K562 (cell line): ENCODE results near the gene TMEM204. TPM values are rescaled to one million over a fixed set of nuclear protein-coding genes. Genes with fewer than 3 reads are reported as not detected.

Experiments used
- ATAC-seq: fragments of 200-7000 bp; cut with Tn5 transposase; 3 replicates; pipeline ENCODE4 v1.9.1; 2020; ENCODE audit warnings: moderate library complexity
- BruUV-seq: library from RNA; stranded (reverse); fragments of 400-500 nt; replicated peaks from 2 replicates; lab custom pipeline; 2021; lab: Mats Ljungman, UMichigan
- CTCF ChIA-PET: fragments of 300-600 bp; formaldehyde crosslinking; extraction: SDS; loops from one replicate; lab custom pipeline; 2021; ENCODE audit warnings: low intra/inter-chr PET ratio; lab: Yijun Ruan, JAX
- POLR2A ChIA-PET: fragments of 300-600, 350-650 bp; sonication (Branson Sonifier 250); formaldehyde crosslinking; extraction: SDS; loops from one replicate; lab custom pipeline; 2021; ENCODE audit warnings: antibody characterized with exemption, inconsistent platforms; lab: Yijun Ruan, JAX
- DNase-seq, 4 experiments: peaks; one replicate each; pipeline versions ENCODE4 v3.0.0 to v3.0.0-alpha.2; 2011 to 2018; ENCODE audit warnings: low spot score in 3 of 4, mixed read lengths in 3 of 4; ENCODE audit errors: extremely low read depth in 1 of 4
- FAIRE-seq: peaks from 2 replicates; lab custom pipeline; 2011; peaks lifted over from hg19 to GRCh38; lab: Jason Lieb, UNC
- H2AFZ ChIP-seq: 2 replicates; pipeline ENCODE4 v1.6.0; 2011; ENCODE audit warnings: low read depth, low read length, control low read depth, inconsistent platforms
- H3K27ac ChIP-seq: fragments of 200-600 bp; 3 replicates; pipeline ENCODE4 v1.8.0; 2011; ENCODE audit warnings: low read depth, mild to moderate bottlenecking, control low read depth, inconsistent platforms, low read length, moderate library complexity, mixed read lengths; ENCODE audit errors: extremely low read depth
- H3K27me3 ChIP-seq, 2 experiments: fragments of 300-600 bp in 1 of 2; 2 replicates in 1 of 2; 3 replicates in 1 of 2; pipeline versions ENCODE4 v1.6.0 to v1.8.0; 2011; ENCODE audit warnings: inconsistent platforms in 2 of 2, low read length in 2 of 2, mild to moderate bottlenecking in 1 of 2, mixed read lengths in 1 of 2, moderate library complexity in 1 of 2; ENCODE audit not compliant: control insufficient read depth in 2 of 2, insufficient read depth in 2 of 2
- H3K36me3 ChIP-seq: fragments of 300-600 bp; 3 replicates; pipeline ENCODE4 v1.8.0; 2011; ENCODE audit warnings: mild to moderate bottlenecking, low read length, inconsistent platforms; ENCODE audit not compliant: control insufficient read depth, insufficient read depth
- H3K4me1 ChIP-seq, 2 experiments: fragments of 200-600 bp in 1 of 2; replicated peaks in 1 of 2; 2 replicates in 1 of 2; 3 replicates in 1 of 2; pipeline versions ENCODE4 v1.5.1 to v1.8.0; 2011; ENCODE audit warnings: inconsistent platforms in 2 of 2, low read length in 2 of 2, mild to moderate bottlenecking in 1 of 2, mixed read lengths in 1 of 2, moderate library complexity in 1 of 2; ENCODE audit not compliant: control insufficient read depth in 2 of 2, insufficient read depth in 2 of 2
- H3K4me2 ChIP-seq: 2 replicates; pipeline ENCODE4 v1.6.1; 2011; ENCODE audit warnings: low read length, control low read depth, inconsistent platforms, mixed read lengths; ENCODE audit not compliant: insufficient read depth
- H3K4me3 ChIP-seq: fragments of 200-600 bp; sonication (generic), shearing (Covaris generic); 2 replicates; pipeline ENCODE4 v1.5.1; 2016; ENCODE audit warnings: control low read depth, inconsistent platforms
- H3K79me2 ChIP-seq: fragments of 200-600 bp; 3 replicates; pipeline ENCODE4 v1.8.0; 2011; ENCODE audit warnings: low read length, inconsistent platforms; ENCODE audit not compliant: control insufficient read depth, insufficient read depth
- H3K9ac ChIP-seq, 2 experiments: 2 replicates each; pipeline versions ENCODE4 v1.6.0 to v1.6.1; 2011; ENCODE audit warnings: low read depth in 2 of 2, low read length in 2 of 2, control low read depth in 1 of 2, inconsistent platforms in 1 of 2, mild to moderate bottlenecking in 1 of 2, mixed read lengths in 1 of 2; ENCODE audit not compliant: insufficient read depth in 1 of 2
- H3K9me1 ChIP-seq: one replicate; pipeline ENCODE4 v1.6.0; 2011; ENCODE audit warnings: inconsistent platforms, mild to moderate bottlenecking, low read length, moderate library complexity; ENCODE audit not compliant: control insufficient read depth, insufficient read depth
- H3K9me3 ChIP-seq: replicated peaks from 2 replicates; pipeline ENCODE4 v1.5.1; 2011; ENCODE audit warnings: low read depth, low read length, inconsistent platforms; ENCODE audit not compliant: control insufficient read depth, insufficient read depth
- H4K20me1 ChIP-seq: replicated peaks from 2 replicates; pipeline ENCODE4 v1.6.1; 2011; ENCODE audit warnings: low read length, inconsistent platforms, mixed read lengths; ENCODE audit not compliant: control insufficient read depth, insufficient read depth
- RBFOX2 ChIP-seq: fragments of 200-400 bp; formaldehyde crosslinking; IDR thresholded peaks from 2 replicates; pipeline ENCODE4 v1.6.1; 2017; ENCODE audit warnings: low read depth, mild to moderate bottlenecking, low read length, moderate library complexity
- WGBS: fragments of 100-300 bp; shearing (Covaris generic); methylation state at CpG from one replicate; pipeline ENCODE4 v1.1.6; 2016; ENCODE audit warnings: low coverage, mixed read lengths; ENCODE audit not compliant: insufficient coverage; ENCODE audit errors: missing lambda C conversion rate; 5-methylcytosine and 5-hydroxymethylcytosine counted together
- in situ Hi-C: fragments of 300-500 bp; cut with MboI; formaldehyde crosslinking; loops from 4 replicates; pipeline ENCODE4 v1.15.0; 2018; ENCODE audit warnings: inconsistent platforms, mixed read lengths
- intact Hi-C: fragments of 100-400 bp; cut with micrococcal nuclease; formaldehyde crosslinking; loops from 2 replicates; pipeline ENCODE4 v1.14.2; 2022
- polyA plus RNA-seq, 8 experiments: library from polyadenylated mRNA; depleted of rRNA in 4 of 8; stranded (reverse) in 5 of 8; unstranded in 3 of 8; fragments of >200 nt; fragmentation: Nextera tagmentation in 2 of 8; fragmentation: Illumina TruSeq in 1 of 8; extraction: Ambion mirVana in 2 of 8; extraction: Trizol in 1 of 8; gene quantifications; 2 replicates each; pipeline versions ENCODE4 v1.2.1 to v1.2.3, GENCODE V29; 2011 to 2014; ENCODE audit warnings: inconsistent platforms in 1 of 8, missing spikeins in 1 of 8
- total RNA-seq, 7 experiments: library from RNA; depleted of rRNA in 6 of 7; stranded (reverse); fragments of >200 nt in 6 of 7; fragmentation: Illumina TruSeq in 2 of 7; extraction: Trizol in 2 of 7; gene quantifications; 2 replicates each; pipeline versions ENCODE4 v1.2.1 to v1.2.3, GENCODE V29; 2011 to 2021; ENCODE audit warnings: low replicate concordance in 1 of 7
- TF ChIP-seq, protein P1 (sequence below): fragments of 250-450 bp; sonication (Bioruptor Pico); IDR thresholded peaks from 2 replicates; pipeline ENCODE4 v1.5.0; 2022; ENCODE audit warnings: mild to moderate bottlenecking
- TF ChIP-seq, protein P2 (sequence below): fragments of 250-450 bp; sonication (Bioruptor Pico); IDR thresholded peaks from 2 replicates; pipeline ENCODE4 v1.8.0; 2022; ENCODE audit warnings: inconsistent platforms, mild to moderate bottlenecking, moderate library complexity, borderline replicate concordance

Gene TMEM204
- total and polyA plus RNA-seq, 9 of the 15 experiments (the other 6 are each of a cell fraction or from before 2014, with no cell fraction given) = 0.04 to 0.18 TPM; not detected in 7

- TF ChIP-seq, protein P1, sequence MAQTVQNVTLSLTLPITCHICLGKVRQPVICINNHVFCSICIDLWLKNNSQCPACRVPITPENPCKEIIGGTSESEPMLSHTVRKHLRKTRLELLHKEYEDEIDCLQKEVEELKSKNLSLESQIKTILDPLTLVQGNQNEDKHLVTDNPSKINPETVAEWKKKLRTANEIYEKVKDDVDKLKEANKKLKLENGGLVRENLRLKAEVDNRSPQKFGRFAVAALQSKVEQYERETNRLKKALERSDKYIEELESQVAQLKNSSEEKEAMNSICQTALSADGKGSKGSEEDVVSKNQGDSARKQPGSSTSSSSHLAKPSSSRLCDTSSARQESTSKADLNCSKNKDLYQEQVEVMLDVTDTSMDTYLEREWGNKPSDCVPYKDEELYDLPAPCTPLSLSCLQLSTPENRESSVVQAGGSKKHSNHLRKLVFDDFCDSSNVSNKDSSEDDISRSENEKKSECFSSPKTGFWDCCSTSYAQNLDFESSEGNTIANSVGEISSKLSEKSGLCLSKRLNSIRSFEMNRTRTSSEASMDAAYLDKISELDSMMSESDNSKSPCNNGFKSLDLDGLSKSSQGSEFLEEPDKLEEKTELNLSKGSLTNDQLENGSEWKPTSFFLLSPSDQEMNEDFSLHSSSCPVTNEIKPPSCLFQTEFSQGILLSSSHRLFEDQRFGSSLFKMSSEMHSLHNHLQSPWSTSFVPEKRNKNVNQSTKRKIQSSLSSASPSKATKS = no peak
These were observed 36.4 kb upstream of the TMEM204 start (continued) for GRCh38 chr16:1497014-1497598.

- peak in 1 of 4 experiments; percentile 13 for DNase-seq
- WGBS = 93% methylated on average over 20 of the region's 35 CpGs
- TF ChIP-seq, protein P2, sequence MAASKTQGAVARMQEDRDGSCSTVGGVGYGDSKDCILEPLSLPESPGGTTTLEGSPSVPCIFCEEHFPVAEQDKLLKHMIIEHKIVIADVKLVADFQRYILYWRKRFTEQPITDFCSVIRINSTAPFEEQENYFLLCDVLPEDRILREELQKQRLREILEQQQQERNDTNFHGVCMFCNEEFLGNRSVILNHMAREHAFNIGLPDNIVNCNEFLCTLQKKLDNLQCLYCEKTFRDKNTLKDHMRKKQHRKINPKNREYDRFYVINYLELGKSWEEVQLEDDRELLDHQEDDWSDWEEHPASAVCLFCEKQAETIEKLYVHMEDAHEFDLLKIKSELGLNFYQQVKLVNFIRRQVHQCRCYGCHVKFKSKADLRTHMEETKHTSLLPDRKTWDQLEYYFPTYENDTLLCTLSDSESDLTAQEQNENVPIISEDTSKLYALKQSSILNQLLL (CRISPR knock-in tag) = no peak
- TF ChIP-seq RBFOX2 = peak; percentile 43; the same call in 1 of the 2 replicates
- Histone ChIP-seq H3K4me2 (no peak overlapping the region), H4K20me1 (peaks cover 7% of the 10 kb centered on the region; the same call in 1 of the 2 replicates), H3K79me2 (peaks cover 18% of the 10 kb centered on the region), H3K27me3 (no peaks in the 10 kb centered on the region), H3K27ac (no peak overlapping the region), H3K36me3 (peaks cover 95% of the 10 kb centered on the region; the same call in 2 of the 3 replicates), H3K4me3 (no peak overlapping the region), H3K4me1 (peaks cover 6 to 45% of the 10 kb centered on the region in 2 experiments; a peak in 3 of 5 replicates), H2AFZ (no peak overlapping the region), H3K9ac (no peak overlapping the region; a peak in 1 of 4 replicates), H3K9me1 (no peaks in the 10 kb centered on the region), H3K9me3 (no peaks in the 10 kb centered on the region)
- ChIA-PET CTCF (no interaction called here), POLR2A (interaction anchor here (0.6 kb wide), 1 partner anchor 17 kb away, joined by 3 read pairs; no protein-coding TSS in a partner anchor)
- no peak for FAIRE-seq
- BruUV-seq = no TSS peak
- ATAC-seq = no peak
- intact Hi-C loops = no loop called here
- in situ Hi-C loops = no loop called here
These were observed 34.4 kb upstream of the TMEM204 start for GRCh38 chr16:1498899-1499676.
